ENCODE results near the gene KRTAP10-6.

- TF ChIP-seq FOXK2 (IDR thresholded peaks at IDR 0.05) (no peak), SP1 (IDR thresholded peaks at IDR 0.05) (no peak), TARDBP (IDR thresholded peaks at IDR 0.05) (no peak)
Measured at GRCh38 chr21:44569861-44570517, 22.3 kb downstream of the KRTAP10-6 start.
